ENCODE results near the gene NSD2.

GRCh38 chr4:1980561-1981041 is 109.4 kb downstream of the NSD2 start:
- TF ChIP-seq CTCF (IDR thresholded peaks at IDR 0.05; ENCODE audit: insufficient read depth, low read length) (no peak), GABPA (IDR thresholded peaks at IDR 0.05; ENCODE audit: low read depth) (no peak), REST (IDR thresholded peaks at IDR 0.05; ENCODE audit: insufficient replicate concordance, low read depth) (no peak), POLR2AphosphoS5 (IDR thresholded peaks at IDR 0.05; ENCODE audit: low read depth) (no peak; the same call in 1 of the 2 replicates)
